H1 (cell line): Measurements from ENCODE around the gene U2AF1L4. TPM values are rescaled to one million over a fixed set of nuclear protein-coding genes. Genes with fewer than 3 reads are reported as not detected.

Experiments
- BCL11A ChIP-seq, 2 experiments: IDR thresholded peaks; one replicate each; pipeline ENCODE4 v1.6.1; 2011; ENCODE audit warnings: low read depth in 2 of 2, low read length in 2 of 2, mild to moderate bottlenecking in 2 of 2
- CBX8 ChIP-seq: fragments of 300-800, 300-1000 bp; sonication (generic); IDR thresholded peaks from 2 replicates; pipeline ENCODE4 v1.7.1; 2016; ENCODE audit warnings: low read depth, low read length, borderline replicate concordance
- EGR1 ChIP-seq: IDR thresholded peaks from 2 replicates; pipeline ENCODE4 v1.6.1; 2011; ENCODE audit warnings: low read depth, low read length, borderline replicate concordance
- HDAC2 ChIP-seq, 2 experiments: fragments of 300-600 bp in 1 of 2; sonication (generic) in 1 of 2; IDR thresholded peaks; 2 replicates each; pipeline ENCODE4 v1.6.1; 2011 to 2012; ENCODE audit warnings: low read depth in 2 of 2, low read length in 2 of 2, mild to moderate bottlenecking in 2 of 2, moderate library complexity in 2 of 2, borderline replicate concordance in 1 of 2, inconsistent platforms in 1 of 2
- PHF8 ChIP-seq: fragments of 200-600 bp; sonication (generic); conservative IDR thresholded peaks from 2 replicates; pipeline ENCODE4 v1.7.1; 2012; ENCODE audit warnings: low read depth, mild to moderate bottlenecking, inconsistent platforms, low read length, moderate library complexity
- POLR2AphosphoS5 ChIP-seq: IDR thresholded peaks from 2 replicates; pipeline ENCODE4 v1.6.1; 2011; ENCODE audit warnings: low read depth, low read length
- RBBP5 ChIP-seq: IDR thresholded peaks from 2 replicates; pipeline ENCODE4 v1.7.1; 2012; ENCODE audit warnings: low read depth, mild to moderate bottlenecking, inconsistent platforms, low read length, moderate library complexity, borderline replicate concordance
- RFX5 ChIP-seq: IDR thresholded peaks from 2 replicates; pipeline ENCODE4 v1.6.1; 2011; ENCODE audit warnings: low read depth, low read length, improper control_type of control experiment, borderline replicate concordance
- SIX5 ChIP-seq: IDR thresholded peaks from 2 replicates; pipeline ENCODE4 v1.6.1; 2011; ENCODE audit warnings: mild to moderate bottlenecking, low read depth, low read length
- SUZ12 ChIP-seq: fragments of 200-600 bp; sonication (generic); IDR thresholded peaks from 2 replicates; pipeline ENCODE4 v1.6.1; 2012; ENCODE audit warnings: mild to moderate bottlenecking, inconsistent platforms, low read length, moderate library complexity, mixed read lengths
- TEAD4 ChIP-seq: IDR thresholded peaks from 2 replicates; pipeline ENCODE4 v1.6.1; 2012; ENCODE audit warnings: low read depth, low read length, inconsistent platforms, mixed read lengths
- polyA plus RNA-seq, 7 experiments: library from polyadenylated mRNA; depleted of rRNA in 3 of 7; stranded (reverse) in 5 of 7; unstranded in 2 of 7; fragments of >200 nt in 5 of 7; fragments of 200-250 nt in 2 of 7; gene quantifications; 1 replicate in 5 of 7; 2 replicates in 1 of 7; 4 replicates in 1 of 7; pipeline versions ENCODE4 v1.2.1 to v1.2.3, GENCODE V29; 2011 to 2013; ENCODE audit warnings: missing spikeins in 2 of 7, mixed read lengths in 2 of 7
- total RNA-seq: library from RNA; stranded (reverse); fragmentation: NEBNext Ultra II Directional; extraction: Animal tissue kit (Norgen Biotek cat#: 25700); gene quantifications from 2 replicates; pipeline ENCODE4 v1.2.1, GENCODE V29; 2021
- TF ChIP-seq, protein P1 (sequence below): IDR thresholded peaks from 2 replicates; pipeline ENCODE4 v1.6.1; 2012; ENCODE audit warnings: inconsistent platforms

Gene U2AF1L4
- total and polyA plus RNA-seq, 2 of the 8 experiments (the other 6 are each of a cell fraction or from before 2014, with no cell fraction given), result 15.1 to 32.7 TPM

DNA sequence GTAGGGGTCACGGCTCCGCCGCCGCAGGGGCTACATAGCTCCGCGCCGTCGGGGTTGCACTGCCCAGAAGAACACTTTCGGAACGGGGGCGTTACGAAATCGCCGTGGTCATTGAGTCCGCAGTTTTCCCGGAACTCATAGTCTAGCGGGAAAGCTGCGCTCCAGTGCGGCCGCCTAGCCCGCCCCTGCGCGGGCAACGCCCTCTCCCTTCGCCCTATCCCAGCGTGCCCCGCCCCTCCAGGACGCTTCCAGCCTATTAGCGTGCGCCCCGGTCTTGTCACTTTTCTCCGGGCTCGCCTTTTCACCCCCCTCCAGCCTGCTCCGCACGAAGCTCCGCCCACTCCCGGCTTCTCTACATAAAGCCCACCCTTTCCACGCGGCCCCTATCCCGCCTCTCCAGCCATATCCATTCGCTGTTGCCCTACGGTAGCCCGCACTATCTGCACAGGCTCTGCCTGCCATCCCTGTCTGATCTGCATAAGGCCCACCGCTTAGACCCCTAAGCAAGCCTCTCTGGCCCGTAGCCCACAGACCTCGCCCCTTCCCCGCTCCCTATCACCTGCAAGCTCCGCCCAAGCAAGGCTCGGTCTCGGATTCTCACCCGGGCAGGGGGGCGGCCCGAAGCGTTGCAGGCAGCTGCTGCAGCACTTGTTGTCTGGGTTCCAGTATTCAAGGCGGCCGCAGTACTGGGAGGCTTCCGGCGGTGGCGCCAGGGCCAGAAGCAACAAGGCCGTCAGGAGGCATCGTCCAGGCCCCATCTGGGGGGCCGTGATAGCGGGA is 4.6 kb downstream of the U2AF1L4 start (continued):
- TF ChIP-seq RBBP5, result peak; percentile 78
- TF ChIP-seq POLR2AphosphoS5, result peak; percentile 73; the same call in 1 of the 2 replicates
- TF ChIP-seq PHF8, result peak; percentile 55; the same call in 1 of the 2 replicates
- no peak for TF ChIP-seq EGR1
- no peak for TF ChIP-seq CBX8
- TF ChIP-seq, protein P1, sequence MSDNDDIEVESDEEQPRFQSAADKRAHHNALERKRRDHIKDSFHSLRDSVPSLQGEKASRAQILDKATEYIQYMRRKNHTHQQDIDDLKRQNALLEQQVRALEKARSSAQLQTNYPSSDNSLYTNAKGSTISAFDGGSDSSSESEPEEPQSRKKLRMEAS, result peak; percentile 48; the same call in 1 of the 2 replicates
- TF ChIP-seq SUZ12, result no peak
- peak; percentile 9; the same call in 1 of the 2 replicates for TF ChIP-seq RFX5
- TF ChIP-seq SIX5, result no peak
- no peak for TF ChIP-seq HDAC2 (IDR thresholded peaks at IDR 0.05; ENCODE audit: borderline replicate concordance in 1 of 2, low read depth in 2 of 2, low read length in 2 of 2)
- TF ChIP-seq TEAD4, result no peak
- TF ChIP-seq BCL11A (IDR thresholded peaks at IDR 0.05; ENCODE audit: low read depth in 2 of 2, low read length in 2 of 2), result no peak
